GM19397 (cell line): ENCODE data around the gene SPPL3.
"Not testable (repeated sequence)": the region's sequence is repeated elsewhere in the genome, so short reads cannot be mapped to it uniquely, and the experiment has no call there.

Experiments
- ATAC-seq: cut with Tn5 transposase; IDR thresholded peaks from one replicate; pipeline ENCODE4 v1.9.1; 2021; ENCODE audit warnings: mild to moderate bottlenecking, moderate library complexity; ENCODE audit not compliant: unreplicated experiment

The SPPL3 gene

DNA sequence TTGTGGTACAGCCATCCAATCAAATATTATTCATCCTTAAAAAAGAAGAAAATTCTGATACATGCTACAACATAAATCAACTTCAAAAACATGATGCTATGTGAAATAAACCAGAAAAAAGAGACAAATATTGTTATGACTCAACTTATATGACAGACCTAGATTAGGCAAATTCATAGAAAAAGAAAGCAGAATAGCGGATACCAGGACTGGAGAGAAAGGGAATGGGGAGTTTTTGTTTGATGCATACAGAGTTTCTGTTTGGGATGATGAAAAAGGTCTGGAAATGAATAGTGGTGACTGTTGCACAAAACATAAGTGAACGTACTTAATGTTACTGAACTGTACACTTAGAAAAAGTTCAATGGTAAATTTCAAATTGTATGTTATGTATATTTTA, 82.3 kb downstream of the SPPL3 start:
- no peak for ATAC-seq

DNA sequence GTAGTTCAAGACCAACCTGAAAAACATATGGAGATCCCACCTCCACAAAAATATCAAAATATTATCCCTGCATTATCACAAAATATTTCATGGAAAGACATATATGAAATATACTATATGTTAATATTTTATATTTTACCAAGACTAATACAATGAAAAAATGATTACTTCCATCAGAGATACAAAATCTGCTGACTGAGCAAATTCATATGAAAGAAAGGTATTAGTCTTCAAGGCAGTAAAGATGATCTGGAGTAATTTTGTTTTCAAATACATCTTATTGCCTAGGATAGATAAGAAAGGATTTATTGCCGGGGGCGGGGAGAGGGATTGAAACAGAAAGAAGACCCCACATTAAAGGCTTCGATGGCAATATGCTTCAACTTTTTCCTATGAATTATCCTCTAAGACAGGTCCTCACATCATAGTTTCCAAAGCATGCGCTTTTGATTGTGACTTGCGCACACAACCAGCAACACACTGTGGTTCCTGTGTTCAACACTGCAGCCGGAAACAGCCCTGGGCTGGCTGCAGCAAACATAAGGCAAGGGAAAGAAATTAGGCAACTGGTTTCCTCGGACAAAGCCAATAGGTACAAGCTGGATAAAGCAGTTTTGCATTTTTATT, 83.2 kb downstream of the SPPL3 start:
- no peak for ATAC-seq

DNA sequence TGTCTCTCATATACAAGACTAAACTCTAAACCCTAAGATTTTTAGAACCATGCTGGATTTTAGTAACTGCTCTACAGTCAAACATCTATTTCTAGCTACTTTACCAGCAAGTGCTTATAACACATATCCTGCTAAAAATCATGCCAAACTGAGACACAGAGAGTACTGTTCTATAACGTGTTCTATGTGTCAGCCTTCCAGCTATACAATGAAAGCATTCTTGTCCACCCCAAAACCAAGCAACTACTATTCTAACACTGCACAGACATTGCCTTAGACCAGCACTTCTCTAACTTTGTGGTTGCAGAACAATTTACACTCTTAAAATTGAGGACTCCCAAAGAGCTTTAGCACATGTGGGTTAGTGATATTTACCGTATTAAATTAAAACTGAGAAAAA, 85.7 kb downstream of the SPPL3 start:
- ATAC-seq = no peak

GRCh38 chr12:120817559-120818330, 86.4 kb downstream of the SPPL3 start:
- no peak for ATAC-seq

DNA sequence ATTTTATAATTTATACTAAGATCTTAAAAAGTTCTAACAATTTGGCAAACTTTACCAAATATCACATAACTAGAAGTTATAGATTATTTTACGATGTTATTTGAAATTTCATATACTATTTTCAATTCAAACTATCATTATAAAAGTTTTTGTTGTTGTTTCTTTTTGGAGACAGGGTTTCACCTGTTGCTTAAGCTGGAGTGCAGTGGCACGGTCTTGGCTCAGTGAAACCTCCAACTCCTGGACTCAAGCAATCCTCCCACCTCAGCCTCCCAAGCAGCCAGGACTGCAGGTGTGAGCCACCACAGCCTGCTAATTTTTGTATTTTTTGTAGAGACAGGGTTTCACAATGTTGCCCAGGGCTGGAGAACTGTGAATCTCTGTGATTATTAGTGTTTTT, 87.8 kb downstream of the SPPL3 start:
- no peak for ATAC-seq

DNA sequence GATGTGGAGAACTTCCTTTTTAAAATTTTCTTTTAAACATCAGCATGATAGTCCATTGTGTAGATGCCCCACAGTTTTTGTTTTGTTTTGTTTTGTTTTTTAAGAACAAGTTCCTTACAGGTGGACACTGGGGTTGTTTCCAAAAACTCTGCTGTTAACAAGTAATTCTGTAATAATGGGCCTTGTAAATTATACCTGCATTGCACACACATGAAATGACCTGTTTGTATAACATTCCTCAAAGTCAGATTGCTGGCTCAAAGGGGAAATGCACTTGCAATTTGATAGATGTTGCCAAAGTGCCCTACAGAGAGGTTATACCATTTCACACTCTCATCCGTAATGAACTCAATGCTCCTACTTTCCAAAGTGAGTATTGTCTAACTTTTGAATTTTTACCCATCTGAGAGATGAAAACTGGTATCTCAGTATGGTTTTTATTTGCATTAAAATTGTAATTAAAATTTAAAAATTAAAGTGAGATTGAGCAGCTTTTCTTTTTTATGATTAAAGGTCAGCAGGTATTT, 89.2 kb downstream of the SPPL3 start:
- no peak for ATAC-seq

GRCh38 chr12:120814203-120814902, 89.8 kb downstream of the SPPL3 start:
- ATAC-seq = no peak

DNA sequence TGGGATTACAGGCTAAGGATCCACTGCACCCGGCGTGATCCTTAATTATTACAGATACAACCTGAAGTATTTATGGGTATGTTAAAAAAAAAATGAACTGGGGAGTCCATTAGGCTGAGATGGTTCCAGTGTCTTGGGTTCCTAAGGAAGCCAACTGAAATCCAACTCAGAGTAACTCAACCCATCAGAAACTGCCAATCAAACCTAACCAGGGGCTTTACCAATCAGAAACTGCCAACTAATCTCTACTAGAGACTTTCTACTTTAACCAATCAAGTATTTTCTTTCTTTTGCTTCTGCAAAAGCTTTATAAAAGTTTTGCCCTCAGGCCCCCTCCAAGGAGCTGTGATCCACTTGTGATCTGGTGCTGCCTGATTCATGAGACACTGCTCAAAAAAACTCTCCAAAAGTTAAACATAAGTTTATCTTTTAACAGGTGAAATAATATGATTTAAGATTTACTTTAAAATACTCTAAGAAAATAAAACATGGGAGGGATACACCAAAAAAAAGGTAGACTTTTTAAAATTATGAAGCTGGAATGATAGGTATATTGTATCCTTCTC, 90.5 kb downstream of the SPPL3 start:
- no peak for ATAC-seq

GRCh38 chr12:120810021-120810420, 94.1 kb downstream of the SPPL3 start:
- no peak for ATAC-seq

DNA sequence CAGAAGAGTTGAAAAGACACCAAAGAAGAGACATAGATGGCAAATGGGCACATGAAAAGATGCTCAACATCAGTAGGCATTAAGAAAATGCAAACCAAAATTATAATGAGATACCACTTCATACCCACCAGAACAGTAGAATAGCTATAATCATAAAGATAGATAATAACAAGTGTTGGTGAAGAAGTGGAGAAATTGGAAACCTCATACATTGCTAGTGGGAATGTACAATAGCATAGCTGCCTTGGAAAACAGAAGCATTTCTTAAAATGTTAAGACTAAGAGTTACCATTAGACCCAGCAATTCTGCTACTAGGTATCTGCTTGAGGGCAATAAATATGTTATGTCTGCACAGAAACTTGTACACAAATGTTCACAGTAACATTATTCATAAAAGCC, 99.7 kb downstream of the SPPL3 start:
- no peak for ATAC-seq

- no peak for ATAC-seq
Observed at GRCh38 chr12:120801146-120801545, 103.0 kb downstream of the SPPL3 start.

DNA sequence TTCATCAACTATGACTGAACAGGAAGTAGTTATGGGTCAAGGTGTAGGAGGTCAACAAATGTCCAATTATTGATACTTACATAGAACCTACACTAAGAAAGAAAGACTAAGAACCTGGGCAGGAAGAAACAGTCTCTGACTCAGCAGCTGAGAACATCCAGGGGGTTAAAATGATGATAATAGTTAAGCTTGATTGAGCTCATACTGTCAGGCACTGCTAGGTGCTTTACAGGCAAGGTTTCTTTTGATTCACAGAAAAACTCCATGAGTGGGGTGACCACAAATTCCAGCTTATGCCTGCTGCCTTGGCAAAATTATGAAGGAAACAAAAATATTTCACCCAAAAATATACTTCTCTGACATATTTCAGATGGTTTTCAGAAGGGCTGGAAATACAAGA, 103.5 kb downstream of the SPPL3 start:
- ATAC-seq = no peak

- no peak for ATAC-seq
Observed at GRCh38 chr12:120799243-120800045, 104.7 kb downstream of the SPPL3 start.

- ATAC-seq = no peak
Observed at GRCh38 chr12:120798696-120799095, 105.5 kb downstream of the SPPL3 start.

- ATAC-seq = no peak
Observed at GRCh38 chr12:120797677-120798642, 106.2 kb downstream of the SPPL3 start.

- ATAC-seq = no peak
Observed at GRCh38 chr12:120795441-120796178, 108.5 kb downstream of the SPPL3 start.

- no peak for ATAC-seq
Observed at GRCh38 chr12:120793357-120793756, 110.8 kb downstream of the SPPL3 start.

- not testable (repeated sequence) for ATAC-seq
Observed at GRCh38 chr12:120792456-120792855, 111.7 kb downstream of the SPPL3 start.

DNA sequence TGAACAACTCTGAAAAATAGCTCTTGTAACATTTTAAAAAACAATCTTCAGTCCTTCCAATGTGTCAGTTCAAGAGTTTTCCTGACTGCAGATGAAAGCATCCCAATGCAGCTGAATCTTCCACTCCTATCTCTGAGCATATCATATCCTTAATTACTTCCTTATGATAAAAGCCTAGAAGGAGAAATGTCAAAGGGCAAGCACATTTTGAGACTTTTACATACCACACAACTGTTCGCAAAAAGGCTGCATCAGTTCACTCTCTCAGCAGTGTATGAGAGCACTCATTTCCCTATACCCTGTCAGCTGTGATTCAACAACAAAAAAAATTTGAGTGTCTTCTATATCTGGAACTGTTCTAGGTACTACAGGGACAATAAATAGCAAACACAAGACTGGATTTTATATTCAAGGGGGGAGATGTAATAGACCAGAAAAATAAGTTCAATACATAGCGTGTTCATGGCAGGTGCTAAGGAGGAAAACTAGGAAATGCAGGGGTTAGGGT, 112.4 kb downstream of the SPPL3 start:
- ATAC-seq = no peak
